ENCODE data around the gene GPR62.

GRCh38 chr3:51984269-51984647 is 29.1 kb downstream of the GPR62 start:
- TF ChIP-seq CTBP2 (IDR thresholded peaks at IDR 0.05; ENCODE audit: borderline replicate concordance, insufficient read depth, insufficient read length, low read length) (no peak), CBX8 (IDR thresholded peaks at IDR 0.05; ENCODE audit: borderline replicate concordance, low read depth, low read length) (no peak), CTCF (IDR thresholded peaks at IDR 0.05; ENCODE audit: control extremely low read depth in 1 of 3, insufficient read depth in 1 of 3, low read depth in 1 of 3, low read length in 3 of 3) (no peak), RAD21 (IDR thresholded peaks at IDR 0.05 in 1 of 2, conservative IDR thresholded peaks at IDR 0.05 in 1 of 2; ENCODE audit: low read depth in 2 of 2, low read length in 2 of 2) (no peak), SIX5 (IDR thresholded peaks at IDR 0.05; ENCODE audit: low read depth, low read length) (no peak), POLR2A (IDR thresholded peaks at IDR 0.05; ENCODE audit: control extremely low read depth in 1 of 2, low read depth in 2 of 2, low read length in 2 of 2) (no peak), YY1 (IDR thresholded peaks at IDR 0.05; ENCODE audit: low read depth, low read length) (no peak), EZH2 (IDR thresholded peaks at IDR 0.05; ENCODE audit: low read depth, low read length, severe bottlenecking) (no peak), SRF (IDR thresholded peaks at IDR 0.05; ENCODE audit: low read depth, low read length) (no peak), CHD2 (IDR thresholded peaks at IDR 0.05; ENCODE audit: low read length) (no peak), TBP (IDR thresholded peaks at IDR 0.05; ENCODE audit: low read depth, low read length) (no peak), GABPA (IDR thresholded peaks at IDR 0.05; ENCODE audit: borderline replicate concordance, insufficient read depth, low read length) (no peak)
- TF ChIP-seq, protein P1, sequence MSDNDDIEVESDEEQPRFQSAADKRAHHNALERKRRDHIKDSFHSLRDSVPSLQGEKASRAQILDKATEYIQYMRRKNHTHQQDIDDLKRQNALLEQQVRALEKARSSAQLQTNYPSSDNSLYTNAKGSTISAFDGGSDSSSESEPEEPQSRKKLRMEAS (IDR thresholded peaks at IDR 0.05), result no peak

Data from H1 (cell line).